ENCODE measurements around the gene HOXA9.

HOXA9 gene

DNA sequence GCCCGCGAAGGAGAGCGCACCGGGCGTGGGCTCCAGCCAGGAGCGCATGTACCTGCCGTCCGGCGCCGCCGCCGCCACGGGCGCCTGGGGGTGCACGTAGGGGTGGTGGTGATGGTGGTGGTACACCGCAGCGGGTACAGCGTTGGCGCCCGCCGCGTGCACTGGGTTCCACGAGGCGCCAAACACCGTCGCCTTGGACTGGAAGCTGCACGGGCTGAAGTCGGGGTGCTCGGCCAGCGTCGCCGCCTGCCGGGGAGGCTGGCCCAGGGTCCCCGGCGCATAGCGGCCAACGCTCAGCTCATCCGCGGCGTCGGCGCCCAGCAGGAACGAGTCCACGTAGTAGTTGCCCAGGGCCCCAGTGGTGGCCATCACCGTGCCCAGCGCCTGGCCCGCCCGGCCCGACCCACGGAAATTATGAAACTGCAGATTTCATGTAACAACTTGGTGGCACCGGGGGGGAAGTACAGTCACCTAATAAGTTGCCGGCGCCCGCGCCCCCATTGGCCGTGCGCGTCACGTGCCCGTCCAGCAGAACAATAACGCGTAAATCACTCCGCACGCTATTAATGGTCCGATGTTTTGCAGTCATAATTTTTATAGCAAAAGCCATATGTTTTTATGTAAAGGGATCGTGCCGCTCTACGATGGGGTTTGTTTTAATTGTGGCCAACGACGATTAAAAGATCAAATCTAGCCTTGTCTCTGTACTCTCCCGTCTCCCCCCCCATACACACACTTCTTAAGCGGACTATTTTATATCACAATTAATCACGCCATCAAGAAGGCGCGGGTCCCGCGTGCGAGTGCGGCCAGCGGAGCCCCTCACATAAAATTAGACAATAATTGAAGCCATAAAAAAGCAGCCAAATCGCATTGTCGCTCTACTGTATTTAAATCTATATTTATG is at the start of gene HOXA9 (continued):
- TF ChIP-seq, protein P1, sequence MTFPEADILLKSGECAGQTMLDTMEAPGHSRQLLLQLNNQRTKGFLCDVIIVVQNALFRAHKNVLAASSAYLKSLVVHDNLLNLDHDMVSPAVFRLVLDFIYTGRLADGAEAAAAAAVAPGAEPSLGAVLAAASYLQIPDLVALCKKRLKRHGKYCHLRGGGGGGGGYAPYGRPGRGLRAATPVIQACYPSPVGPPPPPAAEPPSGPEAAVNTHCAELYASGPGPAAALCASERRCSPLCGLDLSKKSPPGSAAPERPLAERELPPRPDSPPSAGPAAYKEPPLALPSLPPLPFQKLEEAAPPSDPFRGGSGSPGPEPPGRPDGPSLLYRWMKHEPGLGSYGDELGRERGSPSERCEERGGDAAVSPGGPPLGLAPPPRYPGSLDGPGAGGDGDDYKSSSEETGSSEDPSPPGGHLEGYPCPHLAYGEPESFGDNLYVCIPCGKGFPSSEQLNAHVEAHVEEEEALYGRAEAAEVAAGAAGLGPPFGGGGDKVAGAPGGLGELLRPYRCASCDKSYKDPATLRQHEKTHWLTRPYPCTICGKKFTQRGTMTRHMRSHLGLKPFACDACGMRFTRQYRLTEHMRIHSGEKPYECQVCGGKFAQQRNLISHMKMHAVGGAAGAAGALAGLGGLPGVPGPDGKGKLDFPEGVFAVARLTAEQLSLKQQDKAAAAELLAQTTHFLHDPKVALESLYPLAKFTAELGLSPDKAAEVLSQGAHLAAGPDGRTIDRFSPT (tag by site-specific recombination; IDR thresholded peaks at IDR 0.05): peak; percentile 84
- no peak for TF ChIP-seq ZNF48 (tag by site-specific recombination; IDR thresholded peaks at IDR 0.05)
- TF ChIP-seq ZBTB17 (tag by site-specific recombination; IDR thresholded peaks at IDR 0.05): peak; percentile 80
- TF ChIP-seq ZNF302 (tag by site-specific recombination; IDR thresholded peaks at IDR 0.05; ENCODE audit: low read depth): peak; percentile 76; the same call in 1 of the 2 replicates
- TF ChIP-seq ZNF175 (tag by site-specific recombination; IDR thresholded peaks at IDR 0.05): no peak
- 0 out of 2 replicates have a peak, but pooled peaks have one; percentile 56 for TF ChIP-seq SCRT1 (tag by site-specific recombination; IDR thresholded peaks at IDR 0.05; ENCODE audit: borderline replicate concordance)
- TF ChIP-seq ZNF423 (tag by site-specific recombination; IDR thresholded peaks at IDR 0.05): peak; percentile 30; the same call in 1 of the 2 replicates
- TF ChIP-seq, protein P2, sequence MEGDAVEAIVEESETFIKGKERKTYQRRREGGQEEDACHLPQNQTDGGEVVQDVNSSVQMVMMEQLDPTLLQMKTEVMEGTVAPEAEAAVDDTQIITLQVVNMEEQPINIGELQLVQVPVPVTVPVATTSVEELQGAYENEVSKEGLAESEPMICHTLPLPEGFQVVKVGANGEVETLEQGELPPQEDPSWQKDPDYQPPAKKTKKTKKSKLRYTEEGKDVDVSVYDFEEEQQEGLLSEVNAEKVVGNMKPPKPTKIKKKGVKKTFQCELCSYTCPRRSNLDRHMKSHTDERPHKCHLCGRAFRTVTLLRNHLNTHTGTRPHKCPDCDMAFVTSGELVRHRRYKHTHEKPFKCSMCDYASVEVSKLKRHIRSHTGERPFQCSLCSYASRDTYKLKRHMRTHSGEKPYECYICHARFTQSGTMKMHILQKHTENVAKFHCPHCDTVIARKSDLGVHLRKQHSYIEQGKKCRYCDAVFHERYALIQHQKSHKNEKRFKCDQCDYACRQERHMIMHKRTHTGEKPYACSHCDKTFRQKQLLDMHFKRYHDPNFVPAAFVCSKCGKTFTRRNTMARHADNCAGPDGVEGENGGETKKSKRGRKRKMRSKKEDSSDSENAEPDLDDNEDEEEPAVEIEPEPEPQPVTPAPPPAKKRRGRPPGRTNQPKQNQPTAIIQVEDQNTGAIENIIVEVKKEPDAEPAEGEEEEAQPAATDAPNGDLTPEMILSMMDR (tag by site-specific recombination; IDR thresholded peaks at IDR 0.05): peak; percentile 57; the same call in 1 of the 2 replicates
- no peak for TF ChIP-seq ZNF354C (tag by site-specific recombination; IDR thresholded peaks at IDR 0.05; ENCODE audit: borderline replicate concordance, low read depth)
- TF ChIP-seq, protein P3, sequence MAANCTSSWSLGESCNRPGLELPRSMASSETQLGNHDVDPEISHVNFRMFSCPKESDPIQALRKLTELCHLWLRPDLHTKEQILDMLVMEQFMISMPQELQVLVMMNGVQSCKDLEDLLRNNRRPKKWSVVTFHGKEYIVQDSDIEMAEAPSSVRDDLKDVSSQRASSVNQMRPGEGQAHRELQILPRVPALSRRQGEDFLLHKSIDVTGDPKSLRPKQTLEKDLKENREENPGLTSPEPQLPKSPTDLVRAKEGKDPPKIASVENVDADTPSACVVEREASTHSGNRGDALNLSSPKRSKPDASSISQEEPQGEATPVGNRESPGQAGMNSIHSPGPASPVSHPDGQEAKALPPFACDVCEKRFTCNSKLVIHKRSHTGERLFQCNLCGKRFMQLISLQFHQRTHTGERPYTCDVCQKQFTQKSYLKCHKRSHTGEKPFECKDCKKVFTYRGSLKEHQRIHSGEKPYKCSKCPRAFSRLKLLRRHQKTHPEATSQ (tag by site-specific recombination; IDR thresholded peaks at IDR 0.05): no peak; the same call in 1 of the 2 replicates
- TF ChIP-seq, protein P4, sequence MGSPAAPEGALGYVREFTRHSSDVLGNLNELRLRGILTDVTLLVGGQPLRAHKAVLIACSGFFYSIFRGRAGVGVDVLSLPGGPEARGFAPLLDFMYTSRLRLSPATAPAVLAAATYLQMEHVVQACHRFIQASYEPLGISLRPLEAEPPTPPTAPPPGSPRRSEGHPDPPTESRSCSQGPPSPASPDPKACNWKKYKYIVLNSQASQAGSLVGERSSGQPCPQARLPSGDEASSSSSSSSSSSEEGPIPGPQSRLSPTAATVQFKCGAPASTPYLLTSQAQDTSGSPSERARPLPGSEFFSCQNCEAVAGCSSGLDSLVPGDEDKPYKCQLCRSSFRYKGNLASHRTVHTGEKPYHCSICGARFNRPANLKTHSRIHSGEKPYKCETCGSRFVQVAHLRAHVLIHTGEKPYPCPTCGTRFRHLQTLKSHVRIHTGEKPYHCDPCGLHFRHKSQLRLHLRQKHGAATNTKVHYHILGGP (tag by site-specific recombination; IDR thresholded peaks at IDR 0.05): peak; percentile 35; the same call in 1 of the 2 replicates
- TF ChIP-seq SP3 (tag by site-specific recombination; IDR thresholded peaks at IDR 0.05): peak; percentile 53
- peak; percentile 72; the same call in 1 of the 2 replicates for TF ChIP-seq ZNF223 (tag by site-specific recombination; IDR thresholded peaks at IDR 0.05)
- TF ChIP-seq, protein P5, sequence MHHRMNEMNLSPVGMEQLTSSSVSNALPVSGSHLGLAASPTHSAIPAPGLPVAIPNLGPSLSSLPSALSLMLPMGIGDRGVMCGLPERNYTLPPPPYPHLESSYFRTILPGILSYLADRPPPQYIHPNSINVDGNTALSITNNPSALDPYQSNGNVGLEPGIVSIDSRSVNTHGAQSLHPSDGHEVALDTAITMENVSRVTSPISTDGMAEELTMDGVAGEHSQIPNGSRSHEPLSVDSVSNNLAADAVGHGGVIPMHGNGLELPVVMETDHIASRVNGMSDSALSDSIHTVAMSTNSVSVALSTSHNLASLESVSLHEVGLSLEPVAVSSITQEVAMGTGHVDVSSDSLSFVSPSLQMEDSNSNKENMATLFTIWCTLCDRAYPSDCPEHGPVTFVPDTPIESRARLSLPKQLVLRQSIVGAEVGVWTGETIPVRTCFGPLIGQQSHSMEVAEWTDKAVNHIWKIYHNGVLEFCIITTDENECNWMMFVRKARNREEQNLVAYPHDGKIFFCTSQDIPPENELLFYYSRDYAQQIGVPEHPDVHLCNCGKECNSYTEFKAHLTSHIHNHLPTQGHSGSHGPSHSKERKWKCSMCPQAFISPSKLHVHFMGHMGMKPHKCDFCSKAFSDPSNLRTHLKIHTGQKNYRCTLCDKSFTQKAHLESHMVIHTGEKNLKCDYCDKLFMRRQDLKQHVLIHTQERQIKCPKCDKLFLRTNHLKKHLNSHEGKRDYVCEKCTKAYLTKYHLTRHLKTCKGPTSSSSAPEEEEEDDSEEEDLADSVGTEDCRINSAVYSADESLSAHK (tag by site-specific recombination; IDR thresholded peaks at IDR 0.05): peak; percentile 98
- TF ChIP-seq, protein P6, sequence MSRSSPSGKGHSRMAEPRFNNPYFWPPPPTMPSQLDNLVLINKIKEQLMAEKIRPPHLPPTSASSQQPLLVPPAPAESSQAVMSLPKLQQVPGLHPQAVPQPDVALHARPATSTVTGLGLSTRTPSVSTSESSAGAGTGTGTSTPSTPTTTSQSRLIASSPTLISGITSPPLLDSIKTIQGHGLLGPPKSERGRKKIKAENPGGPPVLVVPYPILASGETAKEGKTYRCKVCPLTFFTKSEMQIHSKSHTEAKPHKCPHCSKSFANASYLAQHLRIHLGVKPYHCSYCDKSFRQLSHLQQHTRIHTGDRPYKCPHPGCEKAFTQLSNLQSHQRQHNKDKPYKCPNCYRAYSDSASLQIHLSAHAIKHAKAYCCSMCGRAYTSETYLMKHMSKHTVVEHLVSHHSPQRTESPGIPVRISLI (tag by site-specific recombination; IDR thresholded peaks at IDR 0.05): peak; percentile 75
- TF ChIP-seq, protein P7, sequence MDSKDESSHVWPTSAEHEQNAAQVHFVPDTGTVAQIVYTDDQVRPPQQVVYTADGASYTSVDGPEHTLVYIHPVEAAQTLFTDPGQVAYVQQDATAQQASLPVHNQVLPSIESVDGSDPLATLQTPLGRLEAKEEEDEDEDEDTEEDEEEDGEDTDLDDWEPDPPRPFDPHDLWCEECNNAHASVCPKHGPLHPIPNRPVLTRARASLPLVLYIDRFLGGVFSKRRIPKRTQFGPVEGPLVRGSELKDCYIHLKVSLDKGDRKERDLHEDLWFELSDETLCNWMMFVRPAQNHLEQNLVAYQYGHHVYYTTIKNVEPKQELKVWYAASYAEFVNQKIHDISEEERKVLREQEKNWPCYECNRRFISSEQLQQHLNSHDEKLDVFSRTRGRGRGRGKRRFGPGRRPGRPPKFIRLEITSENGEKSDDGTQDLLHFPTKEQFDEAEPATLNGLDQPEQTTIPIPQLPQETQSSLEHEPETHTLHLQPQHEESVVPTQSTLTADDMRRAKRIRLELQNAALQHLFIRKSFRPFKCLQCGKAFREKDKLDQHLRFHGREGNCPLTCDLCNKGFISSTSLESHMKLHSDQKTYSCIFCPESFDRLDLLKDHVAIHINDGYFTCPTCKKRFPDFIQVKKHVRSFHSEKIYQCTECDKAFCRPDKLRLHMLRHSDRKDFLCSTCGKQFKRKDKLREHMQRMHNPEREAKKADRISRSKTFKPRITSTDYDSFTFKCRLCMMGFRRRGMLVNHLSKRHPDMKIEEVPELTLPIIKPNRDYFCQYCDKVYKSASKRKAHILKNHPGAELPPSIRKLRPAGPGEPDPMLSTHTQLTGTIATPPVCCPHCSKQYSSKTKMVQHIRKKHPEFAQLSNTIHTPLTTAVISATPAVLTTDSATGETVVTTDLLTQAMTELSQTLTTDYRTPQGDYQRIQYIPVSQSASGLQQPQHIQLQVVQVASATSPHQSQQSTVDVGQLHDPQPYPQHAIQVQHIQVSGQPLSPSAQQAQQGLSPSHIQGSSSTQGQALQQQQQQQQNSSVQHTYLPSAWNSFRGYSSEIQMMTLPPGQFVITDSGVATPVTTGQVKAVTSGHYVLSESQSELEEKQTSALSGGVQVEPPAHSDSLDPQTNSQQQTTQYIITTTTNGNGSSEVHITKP (tag by site-specific recombination; IDR thresholded peaks at IDR 0.05): peak; percentile 65; the same call in 1 of the 2 replicates
- TF ChIP-seq ZNF10 (tag by site-specific recombination; IDR thresholded peaks at IDR 0.05): peak; percentile 97
- TF ChIP-seq KLF1 (tag by site-specific recombination; IDR thresholded peaks at IDR 0.05): peak; percentile 76
- TF ChIP-seq ZNF391 (tag by site-specific recombination; IDR thresholded peaks at IDR 0.05; ENCODE audit: borderline replicate concordance, low read depth): peak; percentile 92
- peak; percentile 97 for TF ChIP-seq ZEB2 (tag by site-specific recombination; IDR thresholded peaks at IDR 0.05)
- peak; percentile 89 for TF ChIP-seq ZNF501 (tag by site-specific recombination; IDR thresholded peaks at IDR 0.05)
- TF ChIP-seq ZNF274 (IDR thresholded peaks at IDR 0.05; ENCODE audit: low read length): no peak
- TF ChIP-seq ZNF274 (tag by site-specific recombination; IDR thresholded peaks at IDR 0.05; ENCODE audit: borderline replicate concordance): no peak
- TF ChIP-seq EGR2 (tag by site-specific recombination; IDR thresholded peaks at IDR 0.05; ENCODE audit: low read depth): no peak
